Caco-2 (cell line): ENCODE data around the gene CACNA1S. TPM values are rescaled to one million over a fixed set of nuclear protein-coding genes. Genes with fewer than 3 reads are reported as not detected.

Source experiments
- BruUV-seq: library from RNA; stranded (reverse); fragments of 400-500 nt; replicated peaks from 2 replicates; lab custom pipeline; 2021; lab: Mats Ljungman, UMichigan
- CTCF ChIA-PET: fragments of 300-600 bp; sonication (Branson Sonifier 250); formaldehyde crosslinking; loops from one replicate; lab custom pipeline; 2022; ENCODE audit warnings: antibody characterized with exemption; lab: Charles Lee
- POLR2A ChIA-PET: fragments of 300-600 bp; sonication (Branson Sonifier 250); formaldehyde crosslinking; loops from one replicate; lab custom pipeline; 2022; ENCODE audit warnings: antibody characterized with exemption; lab: Charles Lee
- DNase-seq, 2 experiments: peaks; one replicate each; pipeline versions ENCODE4 v3.0.0 to v3.0.0-alpha.2; 2020 to 2022
- H3K27me3 ChIP-seq: replicated peaks from 2 replicates; pipeline ENCODE4 v1.6.0; 2011; ENCODE audit warnings: low read length; ENCODE audit not compliant: control insufficient read depth, insufficient read depth
- H3K36me3 ChIP-seq: 2 replicates; pipeline ENCODE4 v1.5.1; 2011; ENCODE audit warnings: low read length; ENCODE audit not compliant: control insufficient read depth, insufficient read depth
- H3K4me1 ChIP-seq: fragments of 250-450 bp; sonication (Bioruptor Pico); 2 replicates; pipeline ENCODE4 v1.5.1; 2020; ENCODE audit warnings: mild to moderate bottlenecking
- H3K4me3 ChIP-seq: 2 replicates; pipeline ENCODE4 v1.5.1; 2011; ENCODE audit warnings: low read depth, mild to moderate bottlenecking, control low read depth, low read length
- H3K9me3 ChIP-seq: fragments of 250-450 bp; sonication (Bioruptor Pico); 2 replicates; pipeline ENCODE4 v1.5.1; 2020; ENCODE audit warnings: mild to moderate bottlenecking, moderate library complexity
- H3K27ac Mint-ChIP-seq: one replicate; pipeline ENCODE4 v1.8.0; 2022; ENCODE audit warnings: mixed read lengths; ENCODE audit not compliant: unreplicated experiment
- H3K27me3 Mint-ChIP-seq: one replicate; pipeline ENCODE4 v1.8.0; 2022; ENCODE audit warnings: mixed read lengths; ENCODE audit not compliant: insufficient read depth, unreplicated experiment
- H3K36me3 Mint-ChIP-seq: one replicate; pipeline ENCODE4 v1.8.0; 2022; ENCODE audit warnings: mild to moderate bottlenecking, mixed read lengths; ENCODE audit not compliant: insufficient read depth, unreplicated experiment
- H3K4me1 Mint-ChIP-seq: one replicate; pipeline ENCODE4 v1.8.0; 2022; ENCODE audit warnings: low read depth, mixed read lengths; ENCODE audit not compliant: unreplicated experiment
- H3K4me3 Mint-ChIP-seq: one replicate; pipeline ENCODE4 v1.8.0; 2022; ENCODE audit warnings: mild to moderate bottlenecking, moderate library complexity, mixed read lengths; ENCODE audit not compliant: unreplicated experiment
- H3K9me3 Mint-ChIP-seq: one replicate; pipeline ENCODE4 v1.8.0; 2022; ENCODE audit warnings: mixed read lengths; ENCODE audit not compliant: unreplicated experiment
- intact Hi-C: fragments of 100-400 bp; cut with micrococcal nuclease; formaldehyde crosslinking; loops from one replicate; pipeline ENCODE4 v1.10.0; 2022; ENCODE audit not compliant: unreplicated experiment
- total RNA-seq: library from RNA; stranded (reverse); gene quantifications from 2 replicates; pipeline ENCODE4 v1.2.3, GENCODE V29; 2022
- TF ChIP-seq, protein P1 (sequence below), 2 experiments: fragments of 200-600 bp in 1 of 2; IDR thresholded peaks; 1 replicate in 1 of 2; 2 replicates in 1 of 2; pipeline versions ENCODE4 v1.5.1 to v1.8.0; 2011 to 2022; ENCODE audit warnings: antibody characterized with exemption in 1 of 2, control low read depth in 1 of 2, inconsistent platforms in 1 of 2, low read depth in 1 of 2, low read length in 1 of 2, mild to moderate bottlenecking in 1 of 2, moderate library complexity in 1 of 2; ENCODE audit not compliant: insufficient read depth in 1 of 2, severe bottlenecking in 1 of 2, unreplicated experiment in 1 of 2

Gene CACNA1S
- total RNA-seq, 1 experiment from 2014 or later = 0.07 TPM

GRCh38 chr1:201137024-201137392 lies 24.8 kb upstream of the CACNA1S start:
- H3K36me3 ChIP-seq = no peaks in the 10 kb centered on the region; the same call in 1 of the 2 replicates
- Mint-ChIP-seq H3K36me3 (peaks cover 31% of the 10 kb centered on the region), H3K27me3 (no peaks in the 10 kb centered on the region)

GRCh38 chr1:201136355-201137023 lies 24.3 kb upstream of the CACNA1S start:
- ChIA-PET CTCF (no interaction called here), POLR2A (no interaction called here)
- Mint-ChIP-seq H3K27ac (no peak overlapping the region), H3K36me3 (peaks cover 32% of the 10 kb centered on the region), H3K27me3 (no peaks in the 10 kb centered on the region), H3K4me1 (peaks cover 6% of the 10 kb centered on the region), H3K4me3 (no peak overlapping the region), H3K9me3 (no peaks in the 10 kb centered on the region)
- no TSS peak for BruUV-seq
- DNase-seq = no peak
- intact Hi-C loops = no loop called here
- Histone ChIP-seq H3K4me3 (no peak overlapping the region), H3K36me3 (no peaks in the 10 kb centered on the region; the same call in 1 of the 2 replicates), H3K27me3 (no peaks in the 10 kb centered on the region), H3K4me1 (no peaks in the 10 kb centered on the region; the same call in 1 of the 2 replicates), H3K9me3 (no peaks in the 10 kb centered on the region)
- TF ChIP-seq, protein P1, sequence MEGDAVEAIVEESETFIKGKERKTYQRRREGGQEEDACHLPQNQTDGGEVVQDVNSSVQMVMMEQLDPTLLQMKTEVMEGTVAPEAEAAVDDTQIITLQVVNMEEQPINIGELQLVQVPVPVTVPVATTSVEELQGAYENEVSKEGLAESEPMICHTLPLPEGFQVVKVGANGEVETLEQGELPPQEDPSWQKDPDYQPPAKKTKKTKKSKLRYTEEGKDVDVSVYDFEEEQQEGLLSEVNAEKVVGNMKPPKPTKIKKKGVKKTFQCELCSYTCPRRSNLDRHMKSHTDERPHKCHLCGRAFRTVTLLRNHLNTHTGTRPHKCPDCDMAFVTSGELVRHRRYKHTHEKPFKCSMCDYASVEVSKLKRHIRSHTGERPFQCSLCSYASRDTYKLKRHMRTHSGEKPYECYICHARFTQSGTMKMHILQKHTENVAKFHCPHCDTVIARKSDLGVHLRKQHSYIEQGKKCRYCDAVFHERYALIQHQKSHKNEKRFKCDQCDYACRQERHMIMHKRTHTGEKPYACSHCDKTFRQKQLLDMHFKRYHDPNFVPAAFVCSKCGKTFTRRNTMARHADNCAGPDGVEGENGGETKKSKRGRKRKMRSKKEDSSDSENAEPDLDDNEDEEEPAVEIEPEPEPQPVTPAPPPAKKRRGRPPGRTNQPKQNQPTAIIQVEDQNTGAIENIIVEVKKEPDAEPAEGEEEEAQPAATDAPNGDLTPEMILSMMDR (IDR thresholded peaks at IDR 0.05; ENCODE audit: insufficient read depth in 1 of 2, low read depth in 1 of 2, low read length in 1 of 2, severe bottlenecking in 1 of 2, unreplicated experiment in 1 of 2) = no peak

More at GRCh38 chr1:201137024-201137392, 24.8 kb upstream of the CACNA1S start:
- BruUV-seq = no TSS peak
- H3K4me3 ChIP-seq = no peak overlapping the region
- Mint-ChIP-seq H3K27ac (no peak overlapping the region), H3K4me1 (peaks cover 6% of the 10 kb centered on the region), H3K9me3 (no peaks in the 10 kb centered on the region), H3K4me3 (no peak overlapping the region)
- H3K4me1 ChIP-seq = no peaks in the 10 kb centered on the region; the same call in 1 of the 2 replicates
- POLR2A ChIA-PET = no interaction called here
- TF ChIP-seq, protein P1 (IDR thresholded peaks at IDR 0.05; ENCODE audit: insufficient read depth in 1 of 2, low read depth in 1 of 2, low read length in 1 of 2, severe bottlenecking in 1 of 2, unreplicated experiment in 1 of 2) = no peak
- intact Hi-C loops = no loop called here
- no peaks in the 10 kb centered on the region for H3K9me3 ChIP-seq
- H3K27me3 ChIP-seq = no peaks in the 10 kb centered on the region
- DNase-seq = no peak
- CTCF ChIA-PET = no interaction called here

- no peak for DNase-seq
- Mint-ChIP-seq H3K4me3 (no peak overlapping the region), H3K9me3 (no peaks in the 10 kb centered on the region), H3K27me3 (no peaks in the 10 kb centered on the region), H3K27ac (no peak overlapping the region), H3K4me1 (no peaks in the 10 kb centered on the region), H3K36me3 (peaks cover 21% of the 10 kb centered on the region)
- H3K4me1 ChIP-seq = no peaks in the 10 kb centered on the region
- H3K4me3 ChIP-seq = no peak overlapping the region
- intact Hi-C loops = no loop called here
- no TSS peak for BruUV-seq
- H3K27me3 ChIP-seq = no peaks in the 10 kb centered on the region
- TF ChIP-seq, protein P1 (IDR thresholded peaks at IDR 0.05; ENCODE audit: insufficient read depth in 1 of 2, low read depth in 1 of 2, low read length in 1 of 2, severe bottlenecking in 1 of 2, unreplicated experiment in 1 of 2) = no peak
- ChIA-PET POLR2A (no interaction called here), CTCF (no interaction called here)
- H3K36me3 ChIP-seq = no peaks in the 10 kb centered on the region; the same call in 1 of the 2 replicates
- H3K9me3 ChIP-seq = no peaks in the 10 kb centered on the region
These were observed 22.2 kb upstream of the CACNA1S start for GRCh38 chr1:201134405-201134804.
